AG04449 (cell line): Measurements from ENCODE around the gene B3GALNT1.
A peak's percentile ranks its signal among the peaks of the same experiment; 100 is the strongest.

Experiments
- CTCF ChIA-PET: fragments of 350-600 bp; formaldehyde crosslinking; extraction: SDS; loops from one replicate; lab custom pipeline; 2021; ENCODE audit warnings: antibody characterized with exemption; lab: Yijun Ruan, JAX
- POLR2A ChIA-PET: fragments of 400-600, 350-600 bp; formaldehyde crosslinking; extraction: SDS; loops from one replicate; lab custom pipeline; 2020; ENCODE audit warnings: antibody characterized with exemption, inconsistent platforms; lab: Yijun Ruan, JAX
- DNase-seq: peaks from one replicate; pipeline ENCODE4 v3.0.0-alpha.2; 2010; ENCODE audit warnings: low read depth, low spot score
- H3K4me3 ChIP-seq: 2 replicates; pipeline ENCODE4 v1.5.1; 2011; ENCODE audit warnings: low read depth, mild to moderate bottlenecking, control low read depth, low read length
- CTCF ChIP-seq: IDR thresholded peaks from one replicate; pipeline ENCODE4 v1.5.1; 2011; ENCODE audit warnings: mild to moderate bottlenecking, moderate library complexity, low read length, control low read depth, inconsistent platforms; ENCODE audit not compliant: insufficient read depth; ENCODE audit errors: missing control alignments

B3GALNT1 gene

GRCh38 chr3:161142486-161142885 is 37.3 kb upstream of the B3GALNT1 start:
- CTCF ChIA-PET: no interaction called here
- no peak for TF ChIP-seq CTCF
- DNase-seq: peak; percentile 10
- POLR2A ChIA-PET: no interaction called here
- H3K4me3 ChIP-seq: no peak overlapping the region

GRCh38 chr3:161139686-161140085 is 34.5 kb upstream of the B3GALNT1 start:
- no peak overlapping the region for H3K4me3 ChIP-seq
- POLR2A ChIA-PET: no interaction called here
- CTCF ChIA-PET: no interaction called here
- TF ChIP-seq CTCF: no peak
- DNase-seq: no peak

GRCh38 chr3:161137260-161137659 is 32.1 kb upstream of the B3GALNT1 start:
- H3K4me3 ChIP-seq: no peak overlapping the region
- ChIA-PET POLR2A (no interaction called here), CTCF (no interaction called here)
- TF ChIP-seq CTCF: no peak
- DNase-seq: no peak

- CTCF ChIA-PET: no interaction called here
- POLR2A ChIA-PET: no interaction called here
These were observed 27.2 kb upstream of the B3GALNT1 start for GRCh38 chr3:161132391-161132790.

GRCh38 chr3:161126495-161126894 is 21.3 kb upstream of the B3GALNT1 start:
- POLR2A ChIA-PET: no interaction called here
- DNase-seq: no peak
- no peak for TF ChIP-seq CTCF
- no peak overlapping the region for H3K4me3 ChIP-seq
- CTCF ChIA-PET: no interaction called here

More at GRCh38 chr3:161132391-161132790, 27.2 kb upstream of the B3GALNT1 start:
- no peak for DNase-seq
- H3K4me3 ChIP-seq: no peak overlapping the region
- TF ChIP-seq CTCF: no peak

GRCh38 chr3:161117646-161118045 is 12.5 kb upstream of the B3GALNT1 start:
- no peak overlapping the region for H3K4me3 ChIP-seq
- POLR2A ChIA-PET: no interaction called here
- DNase-seq: no peak
- no peak for TF ChIP-seq CTCF
- CTCF ChIA-PET: no interaction called here
